ENCODE data around the gene ADGRL3.

ADGRL3 gene

GRCh38 chr4:62028745-62029144 is 828.6 kb downstream of the ADGRL3 start:
- H3K4me1 ChIP-seq (ENCODE audit: control insufficient read depth, insufficient read depth, low read length, poor library complexity, severe bottlenecking) = no peaks in the 10 kb centered on the region
- 60 to 83% methylated on average over 1 to 2 of the region's 2 CpGs for WGBS, 2 experiments (ENCODE audit: insufficient coverage in 2 of 2)
- H3K36me3 ChIP-seq (ENCODE audit: control insufficient read depth, insufficient read depth, low read length) = no peaks in the 10 kb centered on the region
- H3K27ac ChIP-seq (ENCODE audit: low read depth, low read length, severe bottlenecking) = no peak overlapping the region
- no peak overlapping the region for H3K4me3 ChIP-seq (ENCODE audit: extremely low read depth, insufficient read depth, low read length, poor library complexity, severe bottlenecking)
- H3K9me3 ChIP-seq (ENCODE audit: control insufficient read depth, low read length) = no peaks in the 10 kb centered on the region

- Histone ChIP-seq H3K27ac (ENCODE audit: low read depth, low read length, severe bottlenecking) (no peak overlapping the region), H3K4me3 (ENCODE audit: extremely low read depth, insufficient read depth, low read length, poor library complexity, severe bottlenecking) (no peak overlapping the region), H3K36me3 (ENCODE audit: control insufficient read depth, insufficient read depth, low read length) (no peaks in the 10 kb centered on the region), H3K4me1 (ENCODE audit: control insufficient read depth, insufficient read depth, low read length, poor library complexity, severe bottlenecking) (no peaks in the 10 kb centered on the region), H3K9me3 (ENCODE audit: control insufficient read depth, low read length) (no peaks in the 10 kb centered on the region)
- WGBS, 2 experiments (ENCODE audit: insufficient coverage in 2 of 2) = no CpG with 5 or more reads among the region's 2 CpGs
Measured at GRCh38 chr4:62030958-62031357, 830.8 kb downstream of the ADGRL3 start.

- WGBS, 2 experiments (ENCODE audit: insufficient coverage in 2 of 2) = 92 to 100% methylated on average over 2 to 4 of the region's 5 CpGs
- Histone ChIP-seq H3K9me3 (ENCODE audit: control insufficient read depth, low read length) (no peaks in the 10 kb centered on the region), H3K4me1 (ENCODE audit: control insufficient read depth, insufficient read depth, low read length, poor library complexity, severe bottlenecking) (no peaks in the 10 kb centered on the region), H3K36me3 (ENCODE audit: control insufficient read depth, insufficient read depth, low read length) (no peaks in the 10 kb centered on the region), H3K27ac (ENCODE audit: low read depth, low read length, severe bottlenecking) (no peak overlapping the region), H3K4me3 (ENCODE audit: extremely low read depth, insufficient read depth, low read length, poor library complexity, severe bottlenecking) (no peak overlapping the region)
Measured at GRCh38 chr4:62037571-62037970, 837.4 kb downstream of the ADGRL3 start.

GRCh38 chr4:62051332-62051731 is 851.2 kb downstream of the ADGRL3 start:
- no peaks in the 10 kb centered on the region for H3K36me3 ChIP-seq (ENCODE audit: control insufficient read depth, insufficient read depth, low read length)
- H3K4me1 ChIP-seq (ENCODE audit: control insufficient read depth, insufficient read depth, low read length, poor library complexity, severe bottlenecking) = no peaks in the 10 kb centered on the region
- H3K4me3 ChIP-seq (ENCODE audit: extremely low read depth, insufficient read depth, low read length, poor library complexity, severe bottlenecking) = no peak overlapping the region
- H3K27ac ChIP-seq (ENCODE audit: low read depth, low read length, severe bottlenecking) = no peak overlapping the region
- H3K9me3 ChIP-seq (ENCODE audit: control insufficient read depth, low read length) = no peaks in the 10 kb centered on the region
- WGBS, 2 experiments (ENCODE audit: insufficient coverage in 2 of 2) = 83% methylated on average over 1 of the region's 3 CpGs; no CpG with 5 or more reads in 1 of the 2 experiments

GRCh38 chr4:62053974-62054373 is 853.8 kb downstream of the ADGRL3 start:
- Histone ChIP-seq H3K27ac (ENCODE audit: low read depth, low read length, severe bottlenecking) (no peak overlapping the region), H3K36me3 (ENCODE audit: control insufficient read depth, insufficient read depth, low read length) (no peaks in the 10 kb centered on the region), H3K9me3 (ENCODE audit: control insufficient read depth, low read length) (no peaks in the 10 kb centered on the region), H3K4me1 (ENCODE audit: control insufficient read depth, insufficient read depth, low read length, poor library complexity, severe bottlenecking) (no peaks in the 10 kb centered on the region), H3K4me3 (ENCODE audit: extremely low read depth, insufficient read depth, low read length, poor library complexity, severe bottlenecking) (no peak overlapping the region)

GRCh38 chr4:62057031-62057430 is 856.9 kb downstream of the ADGRL3 start:
- Histone ChIP-seq H3K4me1 (ENCODE audit: control insufficient read depth, insufficient read depth, low read length, poor library complexity, severe bottlenecking) (no peaks in the 10 kb centered on the region), H3K36me3 (ENCODE audit: control insufficient read depth, insufficient read depth, low read length) (no peaks in the 10 kb centered on the region), H3K27ac (ENCODE audit: low read depth, low read length, severe bottlenecking) (no peak overlapping the region), H3K9me3 (ENCODE audit: control insufficient read depth, low read length) (no peaks in the 10 kb centered on the region), H3K4me3 (ENCODE audit: extremely low read depth, insufficient read depth, low read length, poor library complexity, severe bottlenecking) (no peak overlapping the region)
- no CpG with 5 or more reads among the region's 1 CpG for WGBS, 2 experiments (ENCODE audit: insufficient coverage in 2 of 2)

- no peak overlapping the region for H3K4me3 ChIP-seq (ENCODE audit: extremely low read depth, insufficient read depth, low read length, poor library complexity, severe bottlenecking)
- no peak overlapping the region for H3K27ac ChIP-seq (ENCODE audit: low read depth, low read length, severe bottlenecking)
- 48 to 84% methylated on average over 2 to 3 of the region's 4 CpGs for WGBS, 2 experiments (ENCODE audit: insufficient coverage in 2 of 2)
- no peaks in the 10 kb centered on the region for H3K9me3 ChIP-seq (ENCODE audit: control insufficient read depth, low read length)
- no peaks in the 10 kb centered on the region for H3K36me3 ChIP-seq (ENCODE audit: control insufficient read depth, insufficient read depth, low read length)
- H3K4me1 ChIP-seq (ENCODE audit: control insufficient read depth, insufficient read depth, low read length, poor library complexity, severe bottlenecking) = no peaks in the 10 kb centered on the region
Measured at GRCh38 chr4:62058571-62058970, 858.4 kb downstream of the ADGRL3 start.

GRCh38 chr4:62070291-62070852 is 870.2 kb downstream of the ADGRL3 start:
- Histone ChIP-seq H3K27ac (ENCODE audit: low read depth, low read length, severe bottlenecking) (no peak overlapping the region), H3K4me1 (ENCODE audit: control insufficient read depth, insufficient read depth, low read length, poor library complexity, severe bottlenecking) (no peaks in the 10 kb centered on the region), H3K4me3 (ENCODE audit: extremely low read depth, insufficient read depth, low read length, poor library complexity, severe bottlenecking) (no peak overlapping the region), H3K9me3 (ENCODE audit: control insufficient read depth, low read length) (no peaks in the 10 kb centered on the region), H3K36me3 (ENCODE audit: control insufficient read depth, insufficient read depth, low read length) (no peaks in the 10 kb centered on the region)
- 92 to 94% methylated on average over 7 to 12 of the region's 14 CpGs for WGBS, 2 experiments (ENCODE audit: insufficient coverage in 2 of 2)

- 20% methylated on average over 1 of the region's 2 CpGs; no CpG with 5 or more reads in 1 of the 2 experiments for WGBS, 2 experiments (ENCODE audit: insufficient coverage in 2 of 2)
- no peaks in the 10 kb centered on the region for H3K4me1 ChIP-seq (ENCODE audit: control insufficient read depth, insufficient read depth, low read length, poor library complexity, severe bottlenecking)
- H3K27ac ChIP-seq (ENCODE audit: low read depth, low read length, severe bottlenecking) = no peak overlapping the region
- no peaks in the 10 kb centered on the region for H3K9me3 ChIP-seq (ENCODE audit: control insufficient read depth, low read length)
- H3K4me3 ChIP-seq (ENCODE audit: extremely low read depth, insufficient read depth, low read length, poor library complexity, severe bottlenecking) = no peak overlapping the region
- H3K36me3 ChIP-seq (ENCODE audit: control insufficient read depth, insufficient read depth, low read length) = no peaks in the 10 kb centered on the region
Measured at GRCh38 chr4:62075089-62075488, 875.0 kb downstream of the ADGRL3 start.

GRCh38 chr4:62075521-62075920 is 875.4 kb downstream of the ADGRL3 start:
- Histone ChIP-seq H3K4me3 (ENCODE audit: extremely low read depth, insufficient read depth, low read length, poor library complexity, severe bottlenecking) (no peak overlapping the region), H3K9me3 (ENCODE audit: control insufficient read depth, low read length) (no peaks in the 10 kb centered on the region), H3K4me1 (ENCODE audit: control insufficient read depth, insufficient read depth, low read length, poor library complexity, severe bottlenecking) (no peaks in the 10 kb centered on the region), H3K27ac (ENCODE audit: low read depth, low read length, severe bottlenecking) (no peak overlapping the region), H3K36me3 (ENCODE audit: control insufficient read depth, insufficient read depth, low read length) (no peaks in the 10 kb centered on the region)
- WGBS, 2 experiments (ENCODE audit: insufficient coverage in 2 of 2) = 100% methylated on average over 1 of the region's 3 CpGs

GRCh38 chr4:62077406-62077805 is 877.3 kb downstream of the ADGRL3 start:
- H3K9me3 ChIP-seq (ENCODE audit: control insufficient read depth, low read length) = no peaks in the 10 kb centered on the region
- H3K4me3 ChIP-seq (ENCODE audit: extremely low read depth, insufficient read depth, low read length, poor library complexity, severe bottlenecking) = no peak overlapping the region
- H3K27ac ChIP-seq (ENCODE audit: low read depth, low read length, severe bottlenecking) = no peak overlapping the region
- H3K36me3 ChIP-seq (ENCODE audit: control insufficient read depth, insufficient read depth, low read length) = no peaks in the 10 kb centered on the region
- H3K4me1 ChIP-seq (ENCODE audit: control insufficient read depth, insufficient read depth, low read length, poor library complexity, severe bottlenecking) = no peaks in the 10 kb centered on the region
- WGBS, 2 experiments (ENCODE audit: insufficient coverage in 2 of 2) = no CpG with 5 or more reads among the region's 1 CpG
